ENCODE data around the gene CSNK2A2.

Gene CSNK2A2

DNA sequence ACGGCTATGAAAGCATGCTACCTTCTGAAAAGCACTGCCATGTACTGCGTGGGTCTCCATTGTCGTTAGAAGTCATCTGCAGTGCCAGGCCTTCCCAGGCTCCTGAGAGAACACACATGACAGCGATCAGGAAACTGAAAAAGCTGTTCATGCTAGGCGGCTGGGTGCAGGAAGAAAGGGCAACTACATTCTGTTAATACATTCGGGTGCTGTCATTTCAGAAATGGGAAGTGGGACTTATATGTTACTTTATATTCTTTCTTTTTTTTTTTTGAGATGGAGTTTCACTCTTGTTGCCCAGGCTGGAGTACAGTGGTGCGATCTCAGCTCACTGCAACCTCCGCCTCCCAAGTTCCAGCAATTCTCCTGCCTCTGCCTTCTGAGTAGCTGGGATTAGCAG lies 88.6 kb downstream of the CSNK2A2 start:
- no peak for DNase-seq
